ENCODE results near the gene GAD1. TPM values are rescaled to one million over a fixed set of nuclear protein-coding genes. Genes with fewer than 3 reads are reported as not detected.

GAD1 gene
- total and polyA plus RNA-seq, 2 of the 4 experiments (the other 2 are of a cell fraction) = not detected

DNA sequence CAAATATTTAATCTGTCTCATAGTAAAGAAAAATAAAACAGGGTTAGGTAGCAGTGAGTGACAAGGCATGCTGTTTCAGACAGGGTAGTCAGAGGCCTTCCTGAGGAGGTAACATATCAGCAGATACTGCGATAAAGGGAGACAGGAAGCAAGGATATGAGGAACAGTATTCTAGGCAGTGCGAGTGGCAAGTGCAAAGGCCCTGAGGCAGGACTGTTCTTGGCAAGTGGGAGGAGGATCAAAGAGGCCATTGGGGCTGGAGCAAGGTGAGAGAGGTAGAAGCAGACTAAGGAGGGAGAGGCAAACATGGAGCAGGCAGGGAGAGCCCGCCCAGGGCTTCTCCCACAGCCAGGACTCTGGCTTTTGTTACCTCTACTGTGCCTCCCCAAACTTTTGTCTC is 33.6 kb downstream of the GAD1 start:
- TF ChIP-seq POLR2A (IDR thresholded peaks at IDR 0.05; ENCODE audit: low read depth, low read length) (no peak), RCOR1 (IDR thresholded peaks at IDR 0.05; ENCODE audit: insufficient replicate concordance, low read length) (no peak), MXI1 (IDR thresholded peaks at IDR 0.05; ENCODE audit: borderline replicate concordance, low read depth, low read length) (no peak), BHLHE40 (IDR thresholded peaks at IDR 0.05; ENCODE audit: low read depth, low read length) (no peak), MAFK (IDR thresholded peaks at IDR 0.05; ENCODE audit: low read depth, low read length) (no peak), CEBPB (IDR thresholded peaks at IDR 0.05; ENCODE audit: low read depth, low read length) (no peak), MAZ (IDR thresholded peaks at IDR 0.05; ENCODE audit: borderline replicate concordance, low read depth, low read length) (no peak)
- TF ChIP-seq, protein P1, sequence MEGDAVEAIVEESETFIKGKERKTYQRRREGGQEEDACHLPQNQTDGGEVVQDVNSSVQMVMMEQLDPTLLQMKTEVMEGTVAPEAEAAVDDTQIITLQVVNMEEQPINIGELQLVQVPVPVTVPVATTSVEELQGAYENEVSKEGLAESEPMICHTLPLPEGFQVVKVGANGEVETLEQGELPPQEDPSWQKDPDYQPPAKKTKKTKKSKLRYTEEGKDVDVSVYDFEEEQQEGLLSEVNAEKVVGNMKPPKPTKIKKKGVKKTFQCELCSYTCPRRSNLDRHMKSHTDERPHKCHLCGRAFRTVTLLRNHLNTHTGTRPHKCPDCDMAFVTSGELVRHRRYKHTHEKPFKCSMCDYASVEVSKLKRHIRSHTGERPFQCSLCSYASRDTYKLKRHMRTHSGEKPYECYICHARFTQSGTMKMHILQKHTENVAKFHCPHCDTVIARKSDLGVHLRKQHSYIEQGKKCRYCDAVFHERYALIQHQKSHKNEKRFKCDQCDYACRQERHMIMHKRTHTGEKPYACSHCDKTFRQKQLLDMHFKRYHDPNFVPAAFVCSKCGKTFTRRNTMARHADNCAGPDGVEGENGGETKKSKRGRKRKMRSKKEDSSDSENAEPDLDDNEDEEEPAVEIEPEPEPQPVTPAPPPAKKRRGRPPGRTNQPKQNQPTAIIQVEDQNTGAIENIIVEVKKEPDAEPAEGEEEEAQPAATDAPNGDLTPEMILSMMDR (conservative IDR thresholded peaks at IDR 0.05; ENCODE audit: low read depth, low read length) = no peak
- H4K20me1 ChIP-seq (ENCODE audit: insufficient read depth, low read length) = no peaks in the 10 kb centered on the region
- ChIA-PET POLR2A (ENCODE audit: unreplicated experiment) (no interaction called here), CTCF (no interaction called here)
- H2AK5ac ChIP-seq (ENCODE audit: low read depth, low read length) = no peak overlapping the region
- no peak overlapping the region for H3K4me3 ChIP-seq (ENCODE audit: insufficient read depth, low read depth, low read length)
- no peaks in the 10 kb centered on the region for H3K79me1 ChIP-seq (ENCODE audit: low read depth in 1 of 2, low read length in 2 of 2)
- in situ Hi-C loops (cut with MboI; ENCODE audit: low sequenced_read_pairs) = no loop called here
- dilution Hi-C loops (cut with HindIII; ENCODE audit: low sequenced_read_pairs, unreplicated experiment) = no loop called here
- H3K4me1 ChIP-seq (ENCODE audit: control insufficient read depth, insufficient read depth, low read length) = no peaks in the 10 kb centered on the region
- no peak overlapping the region for H4K91ac ChIP-seq (ENCODE audit: insufficient read depth, low read depth, low read length)
- no peak overlapping the region for H3K9ac ChIP-seq (ENCODE audit: low read depth, low read length)
- H2BK20ac ChIP-seq (ENCODE audit: low read depth, low read length) = no peak overlapping the region
- no peak overlapping the region for H3K56ac ChIP-seq (ENCODE audit: extremely low read depth, insufficient read depth, low read length)
- DNase-seq = no peak
- no peak overlapping the region for H2AK9ac ChIP-seq (replicated peaks; ENCODE audit: low read depth, low read length, poor library complexity)
- H3K36me3 ChIP-seq (ENCODE audit: control insufficient read depth, insufficient read depth, low read length) = no peaks in the 10 kb centered on the region
- H4K8ac ChIP-seq (ENCODE audit: low read depth in 2 of 2, low read length in 2 of 2) = no peak overlapping the region
- peaks cover 2% of the 10 kb centered on the region for H3K27me3 ChIP-seq (ENCODE audit: control insufficient read depth, insufficient read depth, low read length)
- no peak overlapping the region for H3K23ac ChIP-seq (ENCODE audit: low read depth, low read length)
- no peak overlapping the region for H2AFZ ChIP-seq (replicated peaks; ENCODE audit: low read length, poor library complexity)
- no peak overlapping the region for H3K14ac ChIP-seq (replicated peaks; ENCODE audit: low read depth, low read length)
- no peaks in the 10 kb centered on the region for H3K9me1 ChIP-seq (ENCODE audit: insufficient read depth, low read length)
- H3K4ac ChIP-seq (ENCODE audit: low read depth, low read length) = no peak overlapping the region
- WGBS, 2 experiments (ENCODE audit: extremely low coverage in 2 of 2, insufficient read length in 1 of 2) = 100% methylated on average over 1 of the region's 3 CpGs; no CpG with 5 or more reads in 1 of the 2 experiments
- no peak overlapping the region for H4K5ac ChIP-seq (ENCODE audit: low read depth, low read length)
- no peak overlapping the region for H3K18ac ChIP-seq (ENCODE audit: low read depth, low read length)
- H3K27ac ChIP-seq (ENCODE audit: insufficient read depth, low read length) = no peak overlapping the region
- H2BK5ac ChIP-seq (ENCODE audit: low read depth, low read length, poor library complexity, severe bottlenecking) = no peak overlapping the region
- H3K9me3 ChIP-seq (ENCODE audit: control insufficient read depth, insufficient read depth, low read length) = no peaks in the 10 kb centered on the region
- no peak overlapping the region for H2BK15ac ChIP-seq (ENCODE audit: low read depth, low read length)
- intact Hi-C loops (cut with micrococcal nuclease) = no loop called here
- no peak overlapping the region for H3K4me2 ChIP-seq (ENCODE audit: low read depth, low read length)
- no TSS peak for BruUV-seq (replicated peaks)
- no peak overlapping the region for H2BK120ac ChIP-seq (ENCODE audit: low read depth, low read length)
- ATAC-seq (ENCODE audit: low read depth) = no peak

All from IMR-90 (cell line).